ENCODE results near the gene ASCC3. TPM values are rescaled to one million over a fixed set of nuclear protein-coding genes. Genes with fewer than 3 reads are reported as not detected.

ASCC3 gene
- total and polyA plus RNA-seq, 2 of the 4 experiments (the other 2 are of a cell fraction): 25.8 to 104 TPM

DNA sequence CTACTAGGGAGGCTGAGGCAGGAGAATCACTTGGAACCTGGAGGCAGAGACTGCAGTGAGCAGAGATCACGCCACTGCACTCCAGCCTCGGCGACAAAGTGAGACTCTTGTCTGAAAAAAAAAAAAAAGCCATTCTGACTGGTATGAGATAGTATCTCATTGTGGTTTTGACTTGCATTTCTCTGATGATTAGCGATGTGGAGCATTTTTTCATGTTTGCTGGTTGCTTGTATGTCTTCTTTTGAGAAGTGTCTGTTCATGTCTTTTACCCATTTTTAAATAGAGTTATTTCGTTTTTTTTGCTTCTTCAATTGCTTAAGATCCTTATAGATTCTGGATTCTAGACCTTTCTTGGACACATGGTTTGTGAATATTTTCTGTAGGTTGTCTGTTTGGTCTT, 312.9 kb downstream of the ASCC3 start:
- Histone ChIP-seq H4K5ac (ENCODE audit: low read depth, low read length) (no peak overlapping the region), H2BK15ac (ENCODE audit: low read depth, low read length) (no peak overlapping the region), H3K27ac (ENCODE audit: insufficient read depth, low read length) (no peak overlapping the region), H2AFZ (replicated peaks; ENCODE audit: low read length, poor library complexity) (no peak overlapping the region), H3K4me1 (ENCODE audit: control insufficient read depth, insufficient read depth, low read length) (no peaks in the 10 kb centered on the region), H3K56ac (ENCODE audit: extremely low read depth, insufficient read depth, low read length) (no peak overlapping the region), H3K4ac (ENCODE audit: low read depth, low read length) (no peak overlapping the region), H2AK5ac (ENCODE audit: low read depth, low read length) (no peak overlapping the region), H3K36me3 (ENCODE audit: control insufficient read depth, insufficient read depth, low read length) (peaks cover 4% of the 10 kb centered on the region), H3K79me1 (ENCODE audit: low read depth in 1 of 2, low read length in 2 of 2) (peaks cover 0 to 2% of the 10 kb centered on the region in 2 experiments; a peak in 2 of 4 replicates), H3K27me3 (ENCODE audit: control insufficient read depth, insufficient read depth, low read length) (no peaks in the 10 kb centered on the region), H2BK20ac (ENCODE audit: low read depth, low read length) (no peak overlapping the region), H2BK120ac (ENCODE audit: low read depth, low read length) (no peak overlapping the region), H2BK5ac (ENCODE audit: low read depth, low read length, poor library complexity, severe bottlenecking) (no peak overlapping the region), H2AK9ac (replicated peaks; ENCODE audit: low read depth, low read length, poor library complexity) (no peak overlapping the region), H4K20me1 (ENCODE audit: insufficient read depth, low read length) (no peaks in the 10 kb centered on the region), H3K9me3 (ENCODE audit: control insufficient read depth, insufficient read depth, low read length) (no peaks in the 10 kb centered on the region), H3K9ac (ENCODE audit: low read depth, low read length) (no peak overlapping the region), H3K18ac (ENCODE audit: low read depth, low read length) (no peak overlapping the region), H3K9me1 (ENCODE audit: insufficient read depth, low read length) (peaks cover 3% of the 10 kb centered on the region; the same call in 1 of the 2 replicates), H3K14ac (replicated peaks; ENCODE audit: low read depth, low read length) (no peak overlapping the region), H3K4me2 (ENCODE audit: low read depth, low read length) (no peak overlapping the region), H3K4me3 (ENCODE audit: insufficient read depth, low read depth, low read length) (no peak overlapping the region), H4K8ac (ENCODE audit: low read depth in 2 of 2, low read length in 2 of 2) (no peak overlapping the region), H4K91ac (ENCODE audit: insufficient read depth, low read depth, low read length) (no peak overlapping the region), H3K23ac (ENCODE audit: low read depth, low read length) (no peak overlapping the region)
- dilution Hi-C loops (cut with HindIII; ENCODE audit: low sequenced_read_pairs, unreplicated experiment): no loop called here
- TF ChIP-seq CHD1 (IDR thresholded peaks at IDR 0.05; ENCODE audit: low read depth, low read length) (no peak), USF2 (IDR thresholded peaks at IDR 0.05; ENCODE audit: low read depth, low read length) (no peak), CEBPB (IDR thresholded peaks at IDR 0.05; ENCODE audit: low read depth, low read length) (no peak)
- intact Hi-C loops (cut with micrococcal nuclease): no loop called here
- DNase-seq (no peak), ATAC-seq (ENCODE audit: low read depth) (no peak)
- POLR2A ChIA-PET (ENCODE audit: unreplicated experiment): no interaction called here
- no TSS peak for BruUV-seq (replicated peaks)
- in situ Hi-C loops (cut with MboI; ENCODE audit: low sequenced_read_pairs): no loop called here
- CTCF ChIA-PET: no interaction called here
- WGBS, 2 experiments (ENCODE audit: extremely low coverage in 2 of 2, insufficient read length in 1 of 2): no CpG with 5 or more reads among the region's 5 CpGs
